ENCODE measurements around the gene FBXO17. TPM values are rescaled to one million over a fixed set of nuclear protein-coding genes. Genes with fewer than 3 reads are reported as not detected.

The FBXO17 gene
- total and polyA plus RNA-seq, 2 of the 13 experiments (the other 11 are each of a cell fraction or from before 2014, with no cell fraction given), result 22.1 to 58.7 TPM

DNA sequence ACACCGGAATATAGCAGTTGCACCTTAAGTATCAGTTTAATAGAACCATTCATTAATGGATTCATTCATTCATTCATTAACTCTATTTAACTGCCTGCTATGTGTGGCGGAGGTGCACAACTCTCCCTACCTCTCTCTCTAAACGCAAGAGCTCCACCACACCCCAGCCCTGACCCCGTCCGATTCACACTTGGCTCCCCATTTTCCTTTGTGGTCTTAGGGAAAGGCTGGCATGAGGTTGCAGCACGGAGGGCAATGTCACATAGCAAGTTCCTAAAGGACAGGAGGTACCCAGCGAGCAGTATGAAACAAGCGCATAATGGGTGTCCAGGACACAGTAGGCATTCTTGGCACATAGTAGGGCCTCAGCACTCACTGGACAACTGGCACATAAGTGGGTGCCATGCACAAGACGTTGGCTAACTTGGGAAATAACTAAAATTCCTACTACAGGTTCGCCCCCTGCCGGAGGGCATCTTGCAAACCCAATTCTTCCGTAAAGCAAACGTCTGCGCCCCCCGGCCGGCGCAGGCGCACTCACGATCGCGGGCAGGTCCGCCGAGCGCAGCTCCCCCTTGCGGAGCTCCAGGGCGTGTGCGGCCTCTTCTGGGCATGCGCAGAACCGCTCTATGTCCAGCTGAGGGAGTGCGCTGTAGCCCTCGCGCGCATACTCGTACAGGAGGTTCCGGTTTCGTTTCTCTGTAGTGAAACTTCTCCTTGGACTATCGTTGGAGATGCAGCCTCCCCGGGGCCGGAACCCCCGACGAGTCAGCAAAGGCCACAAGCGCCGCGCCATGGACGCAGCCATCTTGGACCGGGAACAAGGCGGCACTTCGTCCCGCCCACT, 45.4 kb downstream of the FBXO17 start, which contains the start of gene SARS2 (continued):
- TF ChIP-seq, protein P1, sequence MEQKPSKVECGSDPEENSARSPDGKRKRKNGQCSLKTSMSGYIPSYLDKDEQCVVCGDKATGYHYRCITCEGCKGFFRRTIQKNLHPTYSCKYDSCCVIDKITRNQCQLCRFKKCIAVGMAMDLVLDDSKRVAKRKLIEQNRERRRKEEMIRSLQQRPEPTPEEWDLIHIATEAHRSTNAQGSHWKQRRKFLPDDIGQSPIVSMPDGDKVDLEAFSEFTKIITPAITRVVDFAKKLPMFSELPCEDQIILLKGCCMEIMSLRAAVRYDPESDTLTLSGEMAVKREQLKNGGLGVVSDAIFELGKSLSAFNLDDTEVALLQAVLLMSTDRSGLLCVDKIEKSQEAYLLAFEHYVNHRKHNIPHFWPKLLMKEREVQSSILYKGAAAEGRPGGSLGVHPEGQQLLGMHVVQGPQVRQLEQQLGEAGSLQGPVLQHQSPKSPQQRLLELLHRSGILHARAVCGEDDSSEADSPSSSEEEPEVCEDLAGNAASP (CRISPR knock-in tag; IDR thresholded peaks at IDR 0.05; ENCODE audit: borderline replicate concordance), result no peak
- TF ChIP-seq, protein P2, sequence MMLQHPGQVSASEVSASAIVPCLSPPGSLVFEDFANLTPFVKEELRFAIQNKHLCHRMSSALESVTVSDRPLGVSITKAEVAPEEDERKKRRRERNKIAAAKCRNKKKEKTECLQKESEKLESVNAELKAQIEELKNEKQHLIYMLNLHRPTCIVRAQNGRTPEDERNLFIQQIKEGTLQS (CRISPR knock-in tag; IDR thresholded peaks at IDR 0.05), result no peak; the same call in 1 of the 2 replicates
- no peak for TF ChIP-seq RFX3 (CRISPR knock-in tag; IDR thresholded peaks at IDR 0.05)
- peak; percentile 74; the same call in 1 of the 2 replicates for TF ChIP-seq ZBTB20 (CRISPR knock-in tag; IDR thresholded peaks at IDR 0.05; ENCODE audit: borderline replicate concordance, low read depth)
- TF ChIP-seq, protein P3, sequence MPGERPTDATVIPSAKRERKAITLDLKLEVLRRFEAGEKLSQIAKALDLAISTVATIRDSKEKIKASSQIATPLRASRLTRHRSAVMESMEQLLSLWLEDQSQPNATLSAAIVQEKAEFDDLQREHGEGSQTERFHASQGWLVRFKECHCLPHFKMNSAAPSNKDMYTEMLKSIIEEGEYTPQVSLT (CRISPR knock-in tag; IDR thresholded peaks at IDR 0.05; ENCODE audit: borderline replicate concordance, low read depth), result no peak
- 0 out of 2 replicates have a peak, but pooled peaks have one; percentile 64 for TF ChIP-seq TSC22D2 (CRISPR knock-in tag; IDR thresholded peaks at IDR 0.05; ENCODE audit: borderline replicate concordance)
- no peak for TF ChIP-seq SOX13 (IDR thresholded peaks at IDR 0.05)
- TF ChIP-seq SOX13 (CRISPR knock-in tag; conservative IDR thresholded peaks at IDR 0.05 in 1 of 2, IDR thresholded peaks at IDR 0.05 in 1 of 2), result 0 out of 4 replicates have a peak, but pooled peaks of 1 of the 2 experiments have one; percentile 3
- TF ChIP-seq EP300 (IDR thresholded peaks at IDR 0.05; ENCODE audit: low read depth in 2 of 2, low read length in 2 of 2), result 0 out of 4 replicates have a peak, but pooled peaks of 1 of the 2 experiments have one; percentile 39
- TF ChIP-seq EP300 (CRISPR knock-in tag; IDR thresholded peaks at IDR 0.05; ENCODE audit: borderline replicate concordance), result no peak; the same call in 1 of the 2 replicates
- TF ChIP-seq, protein P4, sequence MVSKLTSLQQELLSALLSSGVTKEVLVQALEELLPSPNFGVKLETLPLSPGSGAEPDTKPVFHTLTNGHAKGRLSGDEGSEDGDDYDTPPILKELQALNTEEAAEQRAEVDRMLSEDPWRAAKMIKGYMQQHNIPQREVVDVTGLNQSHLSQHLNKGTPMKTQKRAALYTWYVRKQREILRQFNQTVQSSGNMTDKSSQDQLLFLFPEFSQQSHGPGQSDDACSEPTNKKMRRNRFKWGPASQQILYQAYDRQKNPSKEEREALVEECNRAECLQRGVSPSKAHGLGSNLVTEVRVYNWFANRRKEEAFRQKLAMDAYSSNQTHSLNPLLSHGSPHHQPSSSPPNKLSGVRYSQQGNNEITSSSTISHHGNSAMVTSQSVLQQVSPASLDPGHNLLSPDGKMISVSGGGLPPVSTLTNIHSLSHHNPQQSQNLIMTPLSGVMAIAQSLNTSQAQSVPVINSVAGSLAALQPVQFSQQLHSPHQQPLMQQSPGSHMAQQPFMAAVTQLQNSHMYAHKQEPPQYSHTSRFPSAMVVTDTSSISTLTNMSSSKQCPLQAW (CRISPR knock-in tag; IDR thresholded peaks at IDR 0.05), result peak; percentile 61
- TF ChIP-seq, protein P5, sequence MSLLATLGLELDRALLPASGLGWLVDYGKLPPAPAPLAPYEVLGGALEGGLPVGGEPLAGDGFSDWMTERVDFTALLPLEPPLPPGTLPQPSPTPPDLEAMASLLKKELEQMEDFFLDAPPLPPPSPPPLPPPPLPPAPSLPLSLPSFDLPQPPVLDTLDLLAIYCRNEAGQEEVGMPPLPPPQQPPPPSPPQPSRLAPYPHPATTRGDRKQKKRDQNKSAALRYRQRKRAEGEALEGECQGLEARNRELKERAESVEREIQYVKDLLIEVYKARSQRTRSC (CRISPR knock-in tag; IDR thresholded peaks at IDR 0.05; ENCODE audit: low read depth), result no peak
- no peak for TF ChIP-seq ZNF253 (CRISPR knock-in tag; IDR thresholded peaks at IDR 0.05; ENCODE audit: borderline replicate concordance)
- TF ChIP-seq SMAD9 (CRISPR knock-in tag; IDR thresholded peaks at IDR 0.05), result no peak
- TF ChIP-seq NFKBIZ (CRISPR knock-in tag; IDR thresholded peaks at IDR 0.05), result no peak
- no peak for TF ChIP-seq HNF4G (IDR thresholded peaks at IDR 0.05; ENCODE audit: borderline replicate concordance, low read depth, low read length)
- TF ChIP-seq HNF4G (CRISPR knock-in tag; IDR thresholded peaks at IDR 0.05; ENCODE audit: borderline replicate concordance, low read depth), result no peak
- TF ChIP-seq TGIF2 (CRISPR knock-in tag; IDR thresholded peaks at IDR 0.05), result no peak
- no peak for TF ChIP-seq FOXA1 (IDR thresholded peaks at IDR 0.05)
- no peak for TF ChIP-seq FOXA1 (CRISPR knock-in tag; IDR thresholded peaks at IDR 0.05)
- TF ChIP-seq NFKB2 (CRISPR knock-in tag; IDR thresholded peaks at IDR 0.05; ENCODE audit: borderline replicate concordance), result no peak
- TF ChIP-seq, protein P6, sequence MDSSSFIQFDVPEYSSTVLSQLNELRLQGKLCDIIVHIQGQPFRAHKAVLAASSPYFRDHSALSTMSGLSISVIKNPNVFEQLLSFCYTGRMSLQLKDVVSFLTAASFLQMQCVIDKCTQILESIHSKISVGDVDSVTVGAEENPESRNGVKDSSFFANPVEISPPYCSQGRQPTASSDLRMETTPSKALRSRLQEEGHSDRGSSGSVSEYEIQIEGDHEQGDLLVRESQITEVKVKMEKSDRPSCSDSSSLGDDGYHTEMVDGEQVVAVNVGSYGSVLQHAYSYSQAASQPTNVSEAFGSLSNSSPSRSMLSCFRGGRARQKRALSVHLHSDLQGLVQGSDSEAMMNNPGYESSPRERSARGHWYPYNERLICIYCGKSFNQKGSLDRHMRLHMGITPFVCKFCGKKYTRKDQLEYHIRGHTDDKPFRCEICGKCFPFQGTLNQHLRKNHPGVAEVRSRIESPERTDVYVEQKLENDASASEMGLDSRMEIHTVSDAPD (CRISPR knock-in tag; IDR thresholded peaks at IDR 0.05), result no peak; the same call in 1 of the 2 replicates
- no peak for TF ChIP-seq ZNF382 (CRISPR knock-in tag; IDR thresholded peaks at IDR 0.05; ENCODE audit: borderline replicate concordance)
- 0 out of 2 replicates have a peak, but pooled peaks have one; percentile 37 for TF ChIP-seq CEBPG (CRISPR knock-in tag; IDR thresholded peaks at IDR 0.05)
